Measurements from ENCODE around the gene SIRT7. TPM values are rescaled to one million over a fixed set of nuclear protein-coding genes. Genes with fewer than 3 reads are reported as not detected.

Gene SIRT7
- total RNA-seq, 4 donors from 2014 or later = 15.4 to 25.7 (median 20.2) TPM

DNA sequence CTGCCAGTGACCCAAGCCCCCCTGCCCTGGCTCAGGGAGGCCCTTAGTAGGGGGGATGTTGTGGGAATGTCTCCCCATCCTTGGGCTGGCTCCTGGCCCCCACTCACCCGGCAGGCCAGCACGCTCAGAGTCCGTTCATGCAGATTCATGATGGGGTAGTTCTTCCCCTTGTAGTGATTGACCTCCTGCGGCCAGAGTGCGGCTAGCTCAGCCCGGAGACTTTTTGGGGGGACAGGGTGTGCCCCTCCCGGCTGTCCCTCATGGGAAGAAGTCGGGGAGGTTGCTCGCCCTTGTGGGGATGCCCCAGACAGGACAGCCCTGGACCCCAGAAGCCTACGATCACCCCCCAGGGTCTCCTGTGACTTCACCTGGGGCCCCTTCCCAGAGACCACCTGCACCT lies 12.0 kb downstream of the SIRT7 start:
- ATAC-seq (ENCODE audit: low FRiP score) (no peak), DNase-seq (ENCODE audit: low spot score) (no peak)
- no peak for TF ChIP-seq CTCF (IDR thresholded peaks at IDR 0.05)

- DNase-seq (ENCODE audit: low spot score) (no peak), ATAC-seq (ENCODE audit: low FRiP score) (no peak)
- TF ChIP-seq CTCF (IDR thresholded peaks at IDR 0.05) = no peak
Measured at GRCh38 chr17:81905424-81905875, 12.5 kb downstream of the SIRT7 start.

DNA sequence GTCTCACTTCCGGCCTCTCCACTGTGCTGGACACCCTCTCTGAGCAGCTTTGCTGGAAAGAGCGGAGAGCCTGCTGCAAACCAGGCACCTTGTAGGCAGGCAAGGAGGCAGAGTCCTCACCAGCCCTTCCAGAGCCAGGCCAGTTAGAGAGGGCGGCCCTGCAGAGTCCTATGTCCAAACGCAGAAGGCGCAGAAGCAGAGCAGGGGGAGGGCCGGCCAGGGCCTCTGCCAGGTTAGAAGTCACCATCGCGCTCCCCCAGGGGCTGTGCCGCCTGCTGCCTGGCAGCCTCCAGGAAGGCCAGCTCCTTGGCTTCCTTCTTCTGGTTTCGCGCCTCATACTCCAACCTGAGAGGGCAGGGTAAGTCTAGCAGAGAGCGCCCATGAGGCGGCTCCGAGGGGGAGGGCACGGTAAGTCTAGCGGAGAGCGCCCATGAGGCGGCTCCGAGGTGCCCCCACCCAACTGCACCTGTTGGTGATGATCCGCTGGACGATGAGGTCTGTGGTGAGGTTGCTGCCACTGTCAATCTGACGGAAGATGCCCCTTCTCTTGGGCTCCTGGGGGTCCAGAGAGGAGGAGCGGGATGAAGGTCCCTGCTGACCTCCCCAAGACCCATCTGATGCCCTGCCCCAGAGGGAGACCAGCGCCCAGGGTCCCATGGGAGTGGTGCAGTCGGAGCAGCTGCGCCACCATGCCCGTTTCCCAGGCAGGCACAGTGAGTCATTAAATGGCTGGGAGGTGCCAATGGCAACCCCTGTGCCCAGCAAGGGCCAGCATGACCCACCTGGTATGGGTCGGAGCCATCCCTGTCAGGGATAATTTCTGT lies 13.2 kb downstream of the SIRT7 start:
- ATAC-seq (ENCODE audit: low FRiP score) = no peak
- no peak for TF ChIP-seq CTCF (IDR thresholded peaks at IDR 0.05)

DNA sequence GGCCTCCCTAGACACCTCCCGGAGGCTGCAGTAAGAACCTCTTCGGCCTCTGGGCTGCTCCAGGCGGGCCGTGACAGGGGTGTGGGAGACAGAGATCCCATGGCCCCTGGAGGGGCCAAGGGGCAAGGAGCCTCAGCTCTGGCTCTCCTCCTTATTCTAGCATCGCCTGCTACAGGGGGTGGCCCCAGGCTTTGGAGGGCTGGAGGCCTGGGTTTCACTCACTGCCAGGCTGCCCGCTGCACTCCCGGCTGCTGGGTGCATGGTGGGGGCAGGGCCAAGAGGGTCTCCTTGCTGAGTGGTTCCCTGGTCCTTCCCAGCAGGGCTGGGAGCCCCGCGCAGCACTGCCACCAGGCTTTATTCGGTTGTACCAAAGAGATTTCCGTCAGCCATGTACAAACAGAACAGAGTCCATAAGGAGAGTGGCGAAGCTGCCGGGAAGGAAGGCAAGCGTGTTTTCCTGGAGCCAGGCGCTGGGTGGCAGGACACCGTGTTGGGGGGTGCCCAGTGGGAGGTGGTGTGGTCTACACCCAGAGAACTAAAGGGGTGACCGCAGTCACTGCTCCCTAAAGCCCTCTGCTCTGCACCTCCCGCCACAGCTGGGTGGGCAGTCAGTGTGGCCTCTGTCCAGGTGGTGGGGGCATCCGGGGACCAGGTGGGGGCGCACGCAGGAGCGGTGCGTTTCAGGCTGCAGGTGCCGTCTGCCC lies 13.9 kb downstream of the SIRT7 start:
- DNase-seq (ENCODE audit: low spot score) (no peak), ATAC-seq (ENCODE audit: low FRiP score) (no peak)
- no peak for TF ChIP-seq CTCF (IDR thresholded peaks at IDR 0.05)

More for the DNA sequence above, 13.2 kb downstream of the SIRT7 start:
- no peak for DNase-seq (ENCODE audit: low spot score)

DNA sequence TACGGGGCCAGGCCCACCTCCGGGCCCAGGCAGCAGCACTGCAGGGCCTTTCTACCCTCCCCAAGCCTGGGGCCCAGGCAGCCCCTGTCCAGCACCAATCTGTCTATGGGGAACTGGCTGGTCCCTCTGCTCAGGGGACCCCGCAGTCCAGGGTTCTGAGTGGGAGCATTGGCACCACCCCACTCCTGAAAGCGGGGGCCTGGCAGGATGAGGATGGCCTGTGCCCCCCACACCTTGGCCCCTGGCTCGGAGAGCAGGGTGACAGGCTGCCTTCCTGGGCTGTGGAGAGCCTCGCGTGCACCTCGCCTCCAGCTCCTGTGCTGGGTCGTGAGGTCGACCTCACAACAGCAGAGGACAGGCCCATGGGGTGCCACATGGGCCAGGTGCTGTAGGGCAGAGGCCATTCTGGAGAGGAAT lies 14.6 kb downstream of the SIRT7 start:
- TF ChIP-seq CTCF (IDR thresholded peaks at IDR 0.05) = no peak
- ATAC-seq (ENCODE audit: low FRiP score) = no peak
- no peak for DNase-seq (ENCODE audit: low spot score)

DNA sequence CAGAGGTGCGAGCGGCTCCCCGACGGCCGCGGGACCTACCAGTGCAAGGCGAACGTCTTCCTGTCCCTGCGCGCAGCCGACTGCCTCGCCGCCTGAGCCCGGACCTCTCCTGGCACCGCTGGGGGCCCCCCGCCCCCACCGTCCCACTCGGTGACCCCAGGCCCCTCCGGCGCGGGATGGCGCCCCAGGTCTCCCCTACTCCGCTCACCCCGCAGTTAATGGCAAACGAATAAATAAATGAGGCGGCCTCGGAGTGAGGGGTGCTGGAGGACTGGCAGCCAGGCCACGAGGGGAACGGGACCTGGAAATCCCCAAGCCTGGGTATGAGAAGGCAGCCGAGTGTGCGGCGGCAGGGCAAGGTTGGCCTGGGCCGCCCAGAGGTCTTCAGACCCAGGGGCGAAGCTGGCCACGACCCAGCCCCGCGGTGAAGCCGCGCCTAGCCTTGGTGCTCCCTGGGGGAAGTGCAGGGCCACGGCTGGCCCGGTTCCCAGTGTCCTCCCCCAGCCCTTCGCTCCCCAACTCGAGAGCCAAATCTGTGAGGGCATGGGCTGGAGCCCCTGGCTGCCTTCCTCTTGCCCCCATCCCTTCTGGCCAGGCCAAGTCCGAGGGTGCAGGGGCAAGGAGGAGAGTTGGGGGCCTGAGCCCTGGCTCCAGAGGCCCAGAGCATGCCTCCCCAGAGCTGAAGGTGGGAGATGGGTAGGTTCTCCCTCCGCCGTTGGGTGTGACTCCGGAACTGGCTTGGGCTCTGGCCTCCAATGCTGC lies 15.1 kb downstream of the SIRT7 start:
- DNase-seq (ENCODE audit: low spot score) (no peak), ATAC-seq (ENCODE audit: low FRiP score) (no peak)
- no peak for TF ChIP-seq CTCF (IDR thresholded peaks at IDR 0.05)
